NCI-H526 treated with DMSO at 0.1 percent for 48 hours (cell line): ENCODE results near the gene KRTAP5-7.
"Not testable (repeated sequence)": the region's sequence is repeated elsewhere in the genome, so short reads cannot be mapped to it uniquely, and the experiment has no call there.

Experiments
- DNase-seq: peaks from one replicate; lab custom pipeline; 2025; lab: John Stamatoyannopoulos, UW

KRTAP5-7 gene

GRCh38 chr11:71535825-71536224 is 8.8 kb downstream of the KRTAP5-7 start:
- no peak for DNase-seq

- DNase-seq = no peak
Measured at GRCh38 chr11:71537537-71537936, 10.5 kb downstream of the KRTAP5-7 start.

DNA sequence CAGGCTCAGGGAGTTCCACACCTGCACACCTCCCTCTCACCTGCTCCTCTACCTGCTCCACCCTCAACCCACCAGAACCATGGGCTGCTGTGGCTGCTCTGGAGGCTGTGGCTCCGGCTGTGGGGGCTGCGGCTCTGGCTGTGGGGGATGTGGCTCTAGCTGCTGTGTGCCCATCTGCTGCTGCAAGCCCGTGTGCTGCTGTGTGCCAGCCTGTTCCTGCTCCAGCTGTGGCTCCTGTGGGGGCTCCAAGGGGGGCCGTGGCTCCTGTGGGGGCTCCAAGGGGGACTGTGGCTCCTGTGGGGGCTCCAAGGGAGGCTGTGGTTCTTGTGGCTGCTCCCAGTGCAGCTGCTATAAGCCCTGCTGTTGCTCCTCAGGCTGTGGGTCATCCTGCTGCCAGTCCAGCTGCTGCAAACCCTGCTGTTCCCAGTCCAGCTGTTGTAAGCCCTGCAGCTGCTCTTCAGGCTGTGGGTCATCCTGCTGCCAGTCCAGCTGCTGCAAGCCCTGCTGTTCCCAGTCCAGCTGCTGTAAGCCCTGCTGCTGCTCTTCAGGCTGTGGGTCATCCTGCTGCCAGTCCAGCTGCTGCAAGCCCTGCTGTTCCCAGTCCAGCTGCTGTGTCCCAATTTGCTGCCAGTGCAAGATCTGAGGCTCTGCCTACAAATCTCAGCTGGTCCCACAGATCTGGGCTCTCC is 11.1 kb downstream of the KRTAP5-7 start, which contains the start of gene KRTAP5-8:
KRTAP5-8 (plus strand) TSS at position 49 of the 689 bp plus-strand sequence; CDS start at position 80, 31 bp downstream.
- DNase-seq = not testable (repeated sequence)

- no peak for DNase-seq
Measured at GRCh38 chr11:71538666-71538990, 11.6 kb downstream of the KRTAP5-7 start.

DNA sequence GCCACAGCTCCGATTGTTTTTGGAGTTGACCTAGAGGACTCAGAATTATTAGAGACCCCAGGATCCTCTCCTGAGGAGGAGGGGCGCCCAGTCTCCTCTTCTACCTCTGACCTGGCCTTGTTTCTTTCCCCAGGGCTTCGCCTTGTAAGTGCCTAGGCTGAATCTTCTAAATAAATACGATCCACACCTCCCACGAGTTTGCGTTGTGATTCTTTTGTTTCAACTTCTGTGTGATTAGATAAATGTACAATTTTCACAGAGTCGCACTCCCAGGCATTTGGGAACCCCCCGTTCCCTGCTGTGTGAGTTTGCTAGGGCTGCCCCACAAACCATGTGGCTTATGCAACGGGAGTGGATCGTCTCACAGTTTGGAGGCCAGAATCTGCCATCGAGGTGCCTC is 11.9 kb downstream of the KRTAP5-7 start:
- no peak for DNase-seq

GRCh38 chr11:71539971-71540370 is 12.9 kb downstream of the KRTAP5-7 start:
- DNase-seq = not testable (repeated sequence)

GRCh38 chr11:71540521-71541304 is 13.6 kb downstream of the KRTAP5-7 start:
- DNase-seq = not testable (repeated sequence)

DNA sequence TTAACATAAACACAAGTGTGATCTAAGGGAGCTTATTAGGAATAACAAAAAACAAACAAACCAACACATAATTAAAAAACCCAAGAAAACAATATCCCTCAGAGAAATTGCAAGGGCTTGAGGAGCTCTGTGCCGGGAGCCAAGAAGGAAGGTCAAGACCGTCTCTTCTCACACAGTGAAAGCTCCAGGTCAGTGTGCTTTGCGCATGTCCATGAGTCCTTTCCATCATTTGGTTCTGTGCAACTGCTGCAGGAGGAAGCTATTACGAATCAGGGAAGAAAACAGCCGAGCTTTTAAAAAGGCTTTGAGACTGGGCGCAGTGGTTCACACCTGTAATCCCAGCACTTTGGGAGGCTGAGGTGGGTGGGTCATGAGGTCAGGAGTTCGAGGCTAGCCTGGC is 15.3 kb downstream of the KRTAP5-7 start:
- no peak for DNase-seq

DNA sequence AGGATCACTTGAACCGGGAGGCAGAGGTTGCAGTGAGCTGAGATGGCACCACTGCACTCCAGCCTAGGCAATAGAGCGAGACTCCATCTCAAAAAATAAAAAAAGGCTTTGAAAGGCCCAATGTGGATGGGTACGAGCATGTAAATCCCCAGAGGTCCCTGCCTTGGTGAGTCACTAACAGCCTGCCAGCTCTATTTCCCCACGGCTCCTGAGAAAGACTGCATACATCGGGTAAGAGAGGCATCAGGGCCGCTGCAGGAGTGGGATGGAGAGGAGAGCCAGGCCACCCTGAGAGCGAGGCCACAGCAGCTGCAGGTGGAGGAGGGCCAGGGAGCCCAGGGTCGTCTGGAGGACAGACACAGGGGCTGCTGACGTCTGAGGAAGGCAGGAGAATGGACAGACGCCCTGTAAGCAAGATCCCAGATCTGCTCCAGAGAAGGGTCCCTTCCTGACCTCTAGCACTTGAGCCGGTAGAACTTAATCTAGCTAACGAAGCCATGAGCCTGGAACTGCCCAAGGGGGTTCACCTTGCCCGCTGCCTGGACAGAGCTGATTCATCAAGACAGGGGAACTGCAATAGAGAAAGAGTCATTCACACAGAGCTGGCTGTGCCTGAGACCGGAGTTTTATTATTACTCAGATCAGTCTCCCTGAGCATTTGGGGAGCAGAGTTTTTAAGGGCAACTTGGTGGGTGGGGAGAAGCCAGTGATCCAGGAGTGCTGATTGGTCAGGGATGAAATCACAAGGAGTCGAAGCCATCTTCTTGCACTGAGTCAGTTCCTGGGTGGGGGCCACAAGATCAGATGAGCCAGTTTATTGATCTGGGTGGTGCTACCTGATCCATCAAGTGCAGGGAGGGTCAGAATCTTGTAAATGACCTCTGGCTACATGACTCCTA is 16.1 kb downstream of the KRTAP5-7 start:
- no peak for DNase-seq

- no peak for DNase-seq
Measured at GRCh38 chr11:71543866-71544265, 16.8 kb downstream of the KRTAP5-7 start.

DNA sequence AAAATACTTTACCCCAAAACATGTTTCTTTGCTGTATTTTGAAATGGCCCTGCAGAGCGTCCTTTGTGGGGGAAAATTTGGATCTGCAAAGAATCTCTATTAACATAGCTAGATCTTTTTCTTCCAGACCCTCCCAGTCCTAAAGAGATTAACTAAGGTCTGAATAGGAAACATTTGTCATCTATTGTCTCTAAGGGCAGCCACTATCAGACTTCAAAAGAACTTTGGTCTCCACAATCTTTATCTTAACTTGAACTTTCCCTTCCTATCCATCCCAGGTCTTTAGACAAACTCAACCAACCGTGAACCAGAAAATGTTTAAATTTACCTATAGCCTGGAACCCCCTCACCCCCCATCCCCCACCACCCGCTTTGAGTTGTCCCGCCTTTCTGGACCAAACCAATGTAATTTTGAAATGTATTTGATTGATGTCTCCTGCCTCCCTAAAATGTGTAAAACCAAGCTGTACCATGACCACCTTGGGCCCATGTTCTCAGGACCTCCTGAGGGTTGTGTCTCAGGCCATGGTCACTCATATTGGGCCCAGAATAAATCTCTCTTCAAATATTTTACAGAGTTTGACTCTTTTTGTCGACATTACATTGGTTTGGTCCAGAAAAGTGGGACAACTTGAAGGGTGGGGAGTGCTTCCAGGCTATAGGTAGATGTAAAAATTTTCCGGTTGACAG is 17.6 kb downstream of the KRTAP5-7 start:
- DNase-seq = no peak

DNA sequence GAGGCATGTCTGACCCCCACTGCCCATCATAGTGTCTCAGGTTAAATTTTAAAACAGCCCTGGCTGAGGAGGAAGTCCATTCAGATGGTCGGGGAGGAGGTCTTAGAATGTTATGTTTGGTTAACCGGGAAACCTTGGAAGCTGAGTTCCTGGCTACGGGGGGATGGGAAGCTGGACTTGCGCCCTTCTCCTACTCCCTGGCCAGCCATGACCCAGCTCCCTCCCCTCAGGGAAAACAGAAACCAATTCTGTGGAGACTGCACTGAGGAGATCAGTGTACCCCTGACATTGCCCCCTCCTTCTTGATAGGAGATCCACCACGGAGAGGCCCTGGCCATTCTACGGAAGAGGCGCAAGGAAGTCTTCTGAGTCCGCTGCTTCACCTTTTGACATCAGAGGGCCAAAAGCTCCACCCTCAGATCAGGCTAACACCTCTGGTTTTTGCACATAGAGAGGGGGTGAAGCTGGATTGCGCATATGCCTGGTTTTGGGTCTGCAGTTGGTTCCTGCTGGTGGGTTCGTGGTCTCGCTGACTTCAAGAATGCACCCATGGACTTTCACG is 18.4 kb downstream of the KRTAP5-7 start:
- no peak for DNase-seq

DNA sequence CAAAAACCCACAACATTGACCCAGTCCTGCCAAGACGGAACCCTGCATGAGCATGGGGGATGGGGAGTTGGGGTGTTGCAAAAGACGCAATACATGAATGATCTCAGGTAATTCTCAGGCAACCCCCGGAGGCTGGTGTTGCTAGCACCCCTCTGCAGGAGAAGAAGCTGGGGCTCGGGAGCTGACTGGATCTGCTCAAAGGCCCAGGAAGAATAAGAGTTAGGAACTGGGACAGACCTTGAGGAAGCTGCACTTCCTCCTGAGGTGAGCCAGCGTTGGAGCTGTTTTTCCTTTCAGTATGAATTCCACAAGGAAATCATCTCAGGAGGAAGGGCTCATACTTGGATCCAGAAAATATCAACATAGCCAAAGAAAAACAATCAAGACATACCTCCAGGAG is 21.1 kb downstream of the KRTAP5-7 start, which contains the start of gene KRTAP5-9:
KRTAP5-9 (plus strand) TSS at position 301 of the 400 bp plus-strand sequence. CDS start 238 bp downstream, outside the sequence.
- no peak for DNase-seq

DNA sequence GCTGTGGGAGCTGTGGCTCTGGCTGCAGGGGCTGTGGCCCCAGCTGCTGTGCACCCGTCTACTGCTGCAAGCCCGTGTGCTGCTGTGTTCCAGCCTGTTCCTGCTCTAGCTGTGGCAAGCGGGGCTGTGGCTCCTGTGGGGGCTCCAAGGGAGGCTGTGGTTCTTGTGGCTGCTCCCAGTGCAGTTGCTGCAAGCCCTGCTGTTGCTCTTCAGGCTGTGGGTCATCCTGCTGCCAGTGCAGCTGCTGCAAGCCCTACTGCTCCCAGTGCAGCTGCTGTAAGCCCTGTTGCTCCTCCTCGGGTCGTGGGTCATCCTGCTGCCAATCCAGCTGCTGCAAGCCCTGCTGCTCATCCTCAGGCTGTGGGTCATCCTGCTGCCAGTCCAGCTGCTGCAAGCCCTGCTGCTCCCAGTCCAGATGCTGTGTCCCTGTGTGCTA is 21.7 kb downstream of the KRTAP5-7 start:
- no peak for DNase-seq

- no peak for DNase-seq
Measured at GRCh38 chr11:71551711-71552110, 24.6 kb downstream of the KRTAP5-7 start.

- no peak for DNase-seq
Measured at GRCh38 chr11:71554996-71555395, 27.9 kb downstream of the KRTAP5-7 start.

GRCh38 chr11:71555508-71555907 is 28.4 kb downstream of the KRTAP5-7 start:
- no peak for DNase-seq

DNA sequence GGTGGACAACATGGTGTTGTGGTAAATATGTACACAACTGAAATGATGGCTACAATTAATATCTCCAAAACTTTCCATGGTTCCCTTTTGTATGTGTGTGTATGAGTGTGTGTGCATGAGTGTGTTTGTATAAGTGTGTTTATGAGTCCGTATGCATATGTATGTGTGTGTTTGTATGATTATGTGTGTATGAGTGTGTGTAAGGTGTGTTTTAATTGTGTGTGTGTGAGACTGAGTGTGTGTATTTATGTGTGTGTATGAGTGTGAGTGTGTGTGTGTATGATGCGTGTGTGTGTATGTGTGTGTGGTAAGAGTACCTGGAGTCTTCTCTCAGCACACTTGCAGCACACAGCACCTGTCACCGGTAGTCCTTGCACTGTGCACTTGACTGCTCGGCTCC is 29.0 kb downstream of the KRTAP5-7 start:
- no peak for DNase-seq

- DNase-seq = no peak
Measured at GRCh38 chr11:71557257-71557656, 30.2 kb downstream of the KRTAP5-7 start.

- no peak for DNase-seq
Measured at GRCh38 chr11:71558996-71559395, 31.9 kb downstream of the KRTAP5-7 start.

DNA sequence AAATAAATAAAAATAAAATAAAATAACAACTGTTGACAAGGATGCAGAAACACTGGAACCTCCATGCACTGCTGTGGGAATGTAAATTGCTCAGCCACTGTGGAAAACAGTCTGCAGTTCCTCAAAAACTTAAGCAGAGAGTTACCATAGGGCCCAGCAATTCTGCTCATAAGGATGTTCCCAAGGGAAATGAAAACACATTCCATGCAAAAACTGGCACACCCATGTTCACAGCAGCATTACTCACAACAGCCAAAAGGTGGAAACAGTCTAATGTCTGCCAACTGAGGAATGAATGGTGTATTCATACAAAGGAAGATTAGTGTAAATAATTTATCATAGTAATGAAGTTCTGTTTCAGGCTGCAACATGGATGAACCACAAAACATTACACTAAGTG is 35.1 kb downstream of the KRTAP5-7 start:
- no peak for DNase-seq
